Stimulated activated CD4-positive, alpha-beta T cell treated with anti-CD3 and anti-CD28 coated beads, Interleukin-1b, Interleukin-23, amount 100 ng/mL, for 24 hours (primary cell): ENCODE results near the gene TSHZ2.
"Not testable (repeated sequence)": the region's sequence is repeated elsewhere in the genome, so short reads cannot be mapped to it uniquely, and the experiment has no call there.

Source experiments
- DNase-seq, 4 experiments: peaks; one replicate each; pipeline ENCODE4 v3.0.0-alpha.2; 2020; ENCODE audit warnings: low read depth in 4 of 4, low spot score in 1 of 4

TSHZ2 gene

GRCh38 chr20:53524589-53525312 lies 552.6 kb downstream of the TSHZ2 start:
- no peak for DNase-seq

- no peak for DNase-seq
Measured at GRCh38 chr20:53527196-53527595, 555.0 kb downstream of the TSHZ2 start.

GRCh38 chr20:53529658-53530057 lies 557.5 kb downstream of the TSHZ2 start:
- no peak for DNase-seq

GRCh38 chr20:53530440-53530839 lies 558.3 kb downstream of the TSHZ2 start:
- no peak for DNase-seq

- not testable (repeated sequence) for DNase-seq
Measured at GRCh38 chr20:53532654-53533312, 560.6 kb downstream of the TSHZ2 start.

- no peak for DNase-seq
Measured at GRCh38 chr20:53533500-53533899, 561.3 kb downstream of the TSHZ2 start.

DNA sequence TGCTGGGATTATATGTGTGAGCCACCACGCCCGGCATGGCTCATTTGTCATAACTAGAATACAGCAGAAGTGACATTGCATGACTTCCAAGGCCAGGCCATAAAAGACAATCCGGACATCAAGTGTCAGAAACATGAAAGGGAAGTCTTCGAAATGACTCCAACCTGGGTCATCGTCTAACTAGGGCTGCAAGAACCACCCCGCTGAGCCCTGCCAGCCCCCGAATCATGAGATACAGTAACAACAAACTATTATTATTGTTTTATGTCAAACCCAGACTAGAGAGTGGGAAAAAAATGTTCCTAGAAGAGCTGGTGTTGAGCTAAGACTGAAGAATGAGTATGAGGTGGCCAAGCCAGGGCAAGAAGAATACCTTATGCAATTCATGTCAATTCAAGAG lies 561.9 kb downstream of the TSHZ2 start:
- DNase-seq, result no peak

DNA sequence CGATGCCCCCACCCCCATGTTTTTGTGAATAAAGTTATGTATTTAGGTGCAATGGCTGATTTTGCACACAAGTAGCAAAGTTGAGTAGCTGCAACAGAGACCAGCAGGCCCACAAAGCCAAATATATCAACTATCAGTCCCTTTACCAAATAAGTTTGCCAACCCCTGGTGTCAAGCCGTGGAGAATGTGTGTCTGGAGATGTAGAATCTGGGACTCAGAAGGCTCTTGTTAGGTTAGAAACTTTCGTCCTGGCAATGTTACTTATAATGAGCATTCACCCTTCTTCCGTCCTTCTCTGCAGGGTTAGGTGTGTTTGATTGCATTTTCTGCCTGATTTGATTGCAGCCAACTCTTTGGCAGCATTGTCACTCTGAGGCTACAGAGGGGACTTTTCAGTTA lies 563.7 kb downstream of the TSHZ2 start:
- no peak for DNase-seq

GRCh38 chr20:53536382-53536781 lies 564.2 kb downstream of the TSHZ2 start:
- not testable (repeated sequence) for DNase-seq

- DNase-seq, result no peak
Measured at GRCh38 chr20:53539516-53539915, 567.4 kb downstream of the TSHZ2 start.
